Umbilical cord (tissue), 2 donors: ENCODE data around the gene SLC25A38. TPM values are rescaled to one million over a fixed set of nuclear protein-coding genes. Genes with fewer than 3 reads are reported as not detected.

Experiments used
- DNase-seq: peaks from one replicate; pipeline ENCODE4 v3.0.0-alpha.2; 2015; ENCODE audit warnings: low spot score
- total RNA-seq: library from RNA; depleted of rRNA; stranded (reverse); fragments of >200 nt; gene quantifications from one replicate; pipeline ENCODE4 v1.2.3, GENCODE V29; 2014; ENCODE audit warnings: low replicate concordance; ENCODE audit not compliant: insufficient read depth

SLC25A38 gene
- total RNA-seq, 1 donor from 2014 or later = 13.5 TPM

GRCh38 chr3:39433642-39434041 lies 50.5 kb downstream of the SLC25A38 start:
- DNase-seq = no peak

- peak; percentile 22 for DNase-seq
These were observed 51.4 kb downstream of the SLC25A38 start for GRCh38 chr3:39434574-39434973.

- DNase-seq = no peak
These were observed 52.0 kb downstream of the SLC25A38 start for GRCh38 chr3:39435006-39435748.

DNA sequence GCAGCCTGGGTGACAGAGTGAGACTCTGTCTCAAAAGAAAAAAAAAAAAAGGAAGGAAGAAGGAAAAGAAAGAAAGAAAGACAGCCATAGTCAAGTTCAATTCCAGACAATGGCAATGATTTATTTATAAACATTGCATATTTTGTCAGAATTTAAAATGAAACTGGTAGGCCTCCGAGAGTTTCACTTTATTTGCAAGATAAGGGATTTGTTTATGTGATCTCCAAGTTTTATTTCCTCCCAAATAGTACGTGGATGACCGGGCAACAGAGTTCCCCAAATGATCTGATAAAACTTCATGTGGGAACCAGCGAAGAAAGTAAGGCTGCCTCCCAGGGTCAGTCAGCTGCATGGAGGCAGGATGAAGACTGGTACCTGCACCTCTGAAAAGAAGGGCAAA lies 55.7 kb downstream of the SLC25A38 start:
- DNase-seq = no peak

GRCh38 chr3:39440316-39440715 lies 57.1 kb downstream of the SLC25A38 start:
- DNase-seq = no peak

- no peak for DNase-seq
These were observed 60.4 kb downstream of the SLC25A38 start for GRCh38 chr3:39443530-39443929.

GRCh38 chr3:39445927-39446326 lies 62.8 kb downstream of the SLC25A38 start:
- DNase-seq = no peak

DNA sequence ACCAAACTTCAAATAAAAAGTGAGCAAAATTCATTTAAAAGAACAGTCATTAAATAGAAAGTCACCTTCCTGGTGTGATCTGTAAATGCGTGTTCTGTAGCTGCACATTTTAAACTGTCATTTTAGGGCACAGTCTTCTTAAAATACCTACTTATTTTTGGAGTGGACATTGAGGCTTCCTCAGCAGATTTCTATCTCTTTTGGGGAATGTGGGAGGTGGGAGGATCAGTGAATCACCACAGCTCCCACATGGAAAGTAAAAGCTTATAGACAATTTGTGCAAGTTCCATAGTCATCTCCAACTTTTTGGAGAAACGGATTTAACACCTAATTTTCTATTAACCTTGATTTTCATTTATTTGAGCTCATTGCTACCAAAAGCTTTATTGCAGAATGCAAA lies 63.3 kb downstream of the SLC25A38 start:
- no peak for DNase-seq

Other genes starting within 250 kb of the SLC25A38 start
- gene CSRNP1, start 229.8 kb upstream of the SLC25A38 start, total RNA-seq = 53.0 TPM
- gene XIRP1, start 190.8 kb upstream of the SLC25A38 start, total RNA-seq = 0.72 TPM
- gene CX3CR1, start 103.3 kb upstream of the SLC25A38 start, total RNA-seq = 6.5 TPM
- gene CCR8, start 53.7 kb upstream of the SLC25A38 start, total RNA-seq = 18.3 TPM
- gene RPSA, start 23.4 kb downstream of the SLC25A38 start, total RNA-seq = 629 TPM
- gene MOBP, start 84.3 kb downstream of the SLC25A38 start, total RNA-seq = 1.9 TPM